Activated T-cell treated with anti-CD3 and anti-CD28 coated beads for 48 hours (primary cell): Measurements from ENCODE around the gene ZP4.
A peak's percentile ranks its signal among the peaks of the same experiment; 100 is the strongest.
"Not testable (repeated sequence)": the region's sequence is repeated elsewhere in the genome, so short reads cannot be mapped to it uniquely, and the experiment has no call there.

ENCODE experiments used
- DNase-seq: peaks from one replicate; pipeline ENCODE4 v3.0.0-alpha.2; 2020; ENCODE audit warnings: low read depth

Gene ZP4

GRCh38 chr1:237875291-237875690 is 15.4 kb downstream of the ZP4 start:
- no peak for DNase-seq

- DNase-seq = no peak
These were observed 17.1 kb downstream of the ZP4 start for GRCh38 chr1:237873487-237874211.

GRCh38 chr1:237868817-237869600 is 21.7 kb downstream of the ZP4 start:
- DNase-seq = no peak

GRCh38 chr1:237867380-237867888 is 23.3 kb downstream of the ZP4 start:
- DNase-seq = no peak

GRCh38 chr1:237864338-237865244 is 26.1 kb downstream of the ZP4 start:
- peak; percentile 16 for DNase-seq

- no peak for DNase-seq
These were observed 27.5 kb downstream of the ZP4 start for GRCh38 chr1:237863234-237863633.

GRCh38 chr1:237861944-237862343 is 28.8 kb downstream of the ZP4 start:
- DNase-seq = no peak

- DNase-seq = no peak
These were observed 31.7 kb downstream of the ZP4 start for GRCh38 chr1:237858992-237859391.

GRCh38 chr1:237857455-237857854 is 33.3 kb downstream of the ZP4 start:
- no peak for DNase-seq

GRCh38 chr1:237852342-237852741 is 38.4 kb downstream of the ZP4 start:
- DNase-seq = no peak

GRCh38 chr1:237851210-237851845 is 39.4 kb downstream of the ZP4 start:
- DNase-seq = peak; percentile 6

- DNase-seq = not testable (repeated sequence)
These were observed 47.2 kb downstream of the ZP4 start for GRCh38 chr1:237843516-237843915.

GRCh38 chr1:237841485-237841884 is 49.2 kb downstream of the ZP4 start:
- no peak for DNase-seq

GRCh38 chr1:237838904-237839534 is 51.7 kb downstream of the ZP4 start:
- DNase-seq = no peak

- DNase-seq = no peak
These were observed 52.4 kb downstream of the ZP4 start for GRCh38 chr1:237838320-237838719.

GRCh38 chr1:237834461-237834860 is 56.3 kb downstream of the ZP4 start:
- no peak for DNase-seq

GRCh38 chr1:237834048-237834447 is 56.7 kb downstream of the ZP4 start:
- DNase-seq = no peak

- DNase-seq = no peak
These were observed 57.9 kb downstream of the ZP4 start for GRCh38 chr1:237832858-237833257.
